A549 (cell line): ENCODE measurements around the gene RTN4RL2. TPM values are rescaled to one million over a fixed set of nuclear protein-coding genes. Genes with fewer than 3 reads are reported as not detected.

Source experiments
- ATAC-seq, 2 experiments: fragments of 200-7000 bp in 1 of 2; fragments of >200 bp in 1 of 2; cut with Nextera tagmentation in 1 of 2; cut with Tn5 transposase in 1 of 2; 3 replicates each; pipeline versions ENCODE4 v1.8.0 to v1.9.1; 2018 to 2020; ENCODE audit warnings: mild to moderate bottlenecking in 1 of 2, moderate library complexity in 1 of 2
- CTCF ChIA-PET: fragments of 300-600 bp; sonication (Branson Sonifier 250); formaldehyde crosslinking; extraction: SDS; loops from one replicate; lab custom pipeline; 2021; ENCODE audit warnings: antibody characterized with exemption, inconsistent platforms; lab: Yijun Ruan, JAX
- POLR2A ChIA-PET: fragments of 350-600 bp; formaldehyde crosslinking; extraction: SDS; loops from one replicate; lab custom pipeline; 2021; ENCODE audit warnings: antibody characterized with exemption, inconsistent platforms; lab: Yijun Ruan, JAX
- DNase-seq, 2 experiments: peaks; one replicate each; pipeline versions ENCODE4 v3.0.0 to v3.0.0-alpha.2; 2011 to 2016; ENCODE audit warnings: low read depth in 1 of 2, low spot score in 1 of 2
- FAIRE-seq: peaks from 2 replicates; lab custom pipeline; 2011; peaks lifted over from hg19 to GRCh38; lab: Jason Lieb, UNC
- H3K27ac ChIP-seq, 2 experiments: fragments of >200 bp; sonication (Bioruptor Twin); formaldehyde crosslinking; 3 replicates each; pipeline ENCODE4 v1.5.1; 2016 to 2017
- H3K4me1 ChIP-seq: fragments of >200 bp; sonication (Bioruptor Twin); formaldehyde crosslinking; 3 replicates; pipeline ENCODE4 v1.6.1; 2016
- H3K4me2 ChIP-seq: fragments of >200 bp; sonication (Bioruptor Twin); formaldehyde crosslinking; 3 replicates; pipeline ENCODE4 v1.6.1; 2016
- H3K4me3 ChIP-seq: fragments of >200 bp; sonication (Bioruptor Twin); formaldehyde crosslinking; 3 replicates; pipeline ENCODE4 v1.5.1; 2016
- H3K9me3 ChIP-seq: fragments of >200 bp; sonication (Bioruptor Twin); formaldehyde crosslinking; 3 replicates; pipeline ENCODE4 v1.6.1; 2016
- CBX8 ChIP-seq: fragments of 200-600 bp; sonication (generic); IDR thresholded peaks from 2 replicates; pipeline ENCODE4 v1.6.1; 2016
- CEBPB ChIP-seq, 2 experiments: fragments of >200 bp in 1 of 2; sonication (Bioruptor Twin) in 1 of 2; formaldehyde crosslinking in 1 of 2; IDR thresholded peaks; 2 replicates each; pipeline ENCODE4 v1.6.1; 2012 to 2016
- E2F6 ChIP-seq: IDR thresholded peaks from 2 replicates; pipeline ENCODE4 v1.6.1; 2012; ENCODE audit warnings: low read depth, borderline replicate concordance
- EHF ChIP-seq: fragments of 250-450 bp; sonication (Bioruptor Pico); IDR thresholded peaks from 2 replicates; pipeline ENCODE4 v1.5.0; 2020; ENCODE audit warnings: mild to moderate bottlenecking
- EHMT2 ChIP-seq: fragments of 200-600 bp; sonication (generic); IDR thresholded peaks from 2 replicates; pipeline ENCODE4 v1.6.1; 2016; ENCODE audit warnings: antibody characterized with exemption, low read depth, mild to moderate bottlenecking, moderate library complexity
- FOSB ChIP-seq: fragments of 250-450 bp; sonication (Bioruptor Pico); IDR thresholded peaks from 2 replicates; pipeline ENCODE4 v1.5.0; 2020; ENCODE audit warnings: mild to moderate bottlenecking, moderate library complexity
- FOSL2 ChIP-seq, 2 experiments: fragments of 450-650 bp in 1 of 2; fragments of >200 bp in 1 of 2; sonication (Bioruptor Twin) in 1 of 2; formaldehyde crosslinking; IDR thresholded peaks; 2 replicates each; pipeline versions ENCODE4 v1.5.0 to v1.6.1; 2016 to 2020; ENCODE audit warnings: mild to moderate bottlenecking in 1 of 2, moderate library complexity in 1 of 2
- FOXS1 ChIP-seq: fragments of 250-450 bp; sonication (Bioruptor Pico); IDR thresholded peaks from 2 replicates; pipeline ENCODE4 v1.5.0; 2020; ENCODE audit warnings: mild to moderate bottlenecking, moderate library complexity
- HES2 ChIP-seq: fragments of >200 bp; sonication (Bioruptor Twin); formaldehyde crosslinking; IDR thresholded peaks from 2 replicates; pipeline ENCODE4 v1.6.1; 2016
- HEYL ChIP-seq: fragments of 250-450 bp; sonication (Bioruptor Pico); IDR thresholded peaks from 2 replicates; pipeline ENCODE4 v1.8.0; 2021; ENCODE audit warnings: mild to moderate bottlenecking, moderate library complexity
- HMGXB4 ChIP-seq: fragments of 250-450 bp; sonication (Bioruptor Pico); IDR thresholded peaks from 2 replicates; pipeline ENCODE4 v1.5.0; 2021; ENCODE audit warnings: mild to moderate bottlenecking, moderate library complexity, borderline replicate concordance
- HOXA7 ChIP-seq: fragments of 250-450 bp; sonication (Bioruptor Pico); IDR thresholded peaks from 2 replicates; pipeline ENCODE4 v1.5.0; 2020; ENCODE audit warnings: mild to moderate bottlenecking, moderate library complexity
- HOXB5 ChIP-seq: fragments of 250-450 bp; sonication (Bioruptor Pico); IDR thresholded peaks from 2 replicates; pipeline ENCODE4 v1.5.0; 2020; ENCODE audit warnings: mild to moderate bottlenecking, moderate library complexity
- JUN ChIP-seq, 2 experiments: fragments of >200 bp; sonication (Bioruptor Twin); formaldehyde crosslinking; IDR thresholded peaks; 2 replicates in 1 of 2; 3 replicates in 1 of 2; pipeline ENCODE4 v1.6.1; 2016 to 2017
- JUNB ChIP-seq: fragments of >200 bp; sonication (Bioruptor Twin); formaldehyde crosslinking; IDR thresholded peaks from 2 replicates; pipeline ENCODE4 v1.6.1; 2016
- MAFK ChIP-seq: fragments of 450-650 bp; IDR thresholded peaks from 2 replicates; pipeline ENCODE4 v1.6.1; 2014; ENCODE audit not compliant: partially characterized antibody
- MYC ChIP-seq: IDR thresholded peaks from 2 replicates; pipeline ENCODE4 v1.6.1; 2012; ENCODE audit warnings: mild to moderate bottlenecking, inconsistent platforms, low read length, improper control_type of control experiment, borderline replicate concordance
- NPAS2 ChIP-seq: fragments of 250-450 bp; sonication (Bioruptor Pico); IDR thresholded peaks from 2 replicates; pipeline ENCODE4 v1.8.0; 2022; ENCODE audit warnings: mild to moderate bottlenecking, moderate library complexity, borderline replicate concordance
- PBX3 ChIP-seq: IDR thresholded peaks from 2 replicates; pipeline ENCODE4 v1.6.1; 2012
- POLR2A ChIP-seq: IDR thresholded peaks from 2 replicates; pipeline ENCODE4 v1.6.1; 2012; ENCODE audit warnings: mild to moderate bottlenecking, low read length
- POLR2AphosphoS2 ChIP-seq: conservative IDR thresholded peaks from 2 replicates; pipeline ENCODE4 v1.6.1; 2012; ENCODE audit warnings: low read length, improper control_type of control experiment, inconsistent platforms
- RCOR1 ChIP-seq: fragments of 150-350 bp; IDR thresholded peaks from 2 replicates; pipeline ENCODE4 v1.6.1; 2014; ENCODE audit warnings: antibody characterized with exemption, low read length, low read depth
- SMC3 ChIP-seq: fragments of >200 bp; sonication (Bioruptor Twin); formaldehyde crosslinking; IDR thresholded peaks from 3 replicates; pipeline ENCODE4 v1.6.1; 2018; ENCODE audit warnings: inconsistent platforms
- ZNF302 ChIP-seq: fragments of 250-450 bp; sonication (Bioruptor Pico); IDR thresholded peaks from 2 replicates; pipeline ENCODE4 v1.9.0; 2021; ENCODE audit warnings: inconsistent platforms, mild to moderate bottlenecking, moderate library complexity
- WGBS: methylation state at CpG from one replicate; pipeline ENCODE4 v1.1.6; 2017; ENCODE audit errors: missing lambda C conversion rate; 5-methylcytosine and 5-hydroxymethylcytosine counted together
- polyA plus RNA-seq, 4 experiments: library from polyadenylated mRNA; depleted of rRNA in 3 of 4; stranded (reverse); fragments of >200 nt; fragmentation: RNase III in 1 of 4; extraction: RNeasy Plus Mini Kit Qiagen cat#74134 plus additional on column Dnase treatment in 1 of 4; gene quantifications; 2 replicates in 3 of 4; 3 replicates in 1 of 4; pipeline ENCODE4 v1.2.3, GENCODE V29; 2011 to 2017
- TF ChIP-seq, protein P1 (sequence below): fragments of 150-350 bp; IDR thresholded peaks from 2 replicates; pipeline ENCODE4 v1.6.1; 2014; ENCODE audit warnings: low read depth, mild to moderate bottlenecking, low read length
- TF ChIP-seq, protein P2 (sequence below): fragments of 250-450 bp; sonication (Bioruptor Pico); IDR thresholded peaks from 2 replicates; pipeline ENCODE4 v1.5.0; 2020; ENCODE audit warnings: low read depth, mild to moderate bottlenecking, moderate library complexity

RTN4RL2 gene
- polyA plus RNA-seq, 2 of the 4 experiments (the other 2 are of a cell fraction), result 9.2 to 23.7 TPM

DNA sequence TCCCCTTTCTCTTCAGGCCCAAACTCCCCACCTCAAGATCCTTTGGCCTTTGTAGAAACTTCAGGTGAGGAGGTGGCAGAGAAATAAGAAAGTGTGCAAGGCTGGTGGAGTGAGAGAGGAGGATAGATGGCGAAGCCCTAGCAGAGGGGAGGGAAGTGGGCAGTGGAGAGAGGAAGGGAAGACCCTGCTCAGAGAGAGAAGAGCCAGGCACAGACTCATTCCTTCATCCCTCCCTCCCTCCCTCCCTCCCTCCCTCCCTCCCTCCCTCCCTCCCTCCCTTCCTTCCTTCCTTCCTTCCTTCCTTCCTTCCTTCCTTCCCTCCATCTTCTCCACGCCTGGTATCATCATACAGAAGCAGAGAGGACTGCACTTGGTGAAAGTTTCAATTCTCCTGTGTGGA lies 21.0 kb downstream of the RTN4RL2 start (continued):
- no peak for TF ChIP-seq HOXA7
- no peak for TF ChIP-seq HES2
- no peak for TF ChIP-seq NPAS2 (CRISPR knock-in tag)
- TF ChIP-seq CBX8, result no peak

GRCh38 chr11:57481915-57482781 lies 21.8 kb downstream of the RTN4RL2 start:
- Histone ChIP-seq H3K4me2 (peak overlapping the region; percentile 96), H3K4me1 (peaks cover 36% of the 10 kb centered on the region), H3K4me3 (peak overlapping the region; percentile 48), H3K27ac (peak overlapping the region; percentile 68 to 85), H3K9me3 (no peaks in the 10 kb centered on the region)
- CTCF ChIA-PET, result interaction anchor here (0.6 to 10.1 kb wide), 26 partner anchors 11 to 162 kb away, joined by 3 to 228 read pairs (median 4); partner anchors contain the start of genes RTN4RL2 and SLC43A1
- WGBS, result 69% methylated on average over 29 of the region's 44 CpGs
- TF ChIP-seq CEBPB (IDR thresholded peaks at IDR 0.05) (no peak), ZNF302 (no peak), PBX3 (no peak), FOXS1 (CRISPR knock-in tag) (no peak), HOXB5 (CRISPR knock-in tag) (no peak), HEYL (CRISPR knock-in tag) (no peak), JUNB (no peak), JUN (IDR thresholded peaks at IDR 0.05) (no peak), HOXA7 (no peak), RCOR1 (no peak)
- ATAC-seq (no peak), FAIRE-seq (no peak), DNase-seq (no peak)
- POLR2A ChIA-PET, result no interaction called here

DNA sequence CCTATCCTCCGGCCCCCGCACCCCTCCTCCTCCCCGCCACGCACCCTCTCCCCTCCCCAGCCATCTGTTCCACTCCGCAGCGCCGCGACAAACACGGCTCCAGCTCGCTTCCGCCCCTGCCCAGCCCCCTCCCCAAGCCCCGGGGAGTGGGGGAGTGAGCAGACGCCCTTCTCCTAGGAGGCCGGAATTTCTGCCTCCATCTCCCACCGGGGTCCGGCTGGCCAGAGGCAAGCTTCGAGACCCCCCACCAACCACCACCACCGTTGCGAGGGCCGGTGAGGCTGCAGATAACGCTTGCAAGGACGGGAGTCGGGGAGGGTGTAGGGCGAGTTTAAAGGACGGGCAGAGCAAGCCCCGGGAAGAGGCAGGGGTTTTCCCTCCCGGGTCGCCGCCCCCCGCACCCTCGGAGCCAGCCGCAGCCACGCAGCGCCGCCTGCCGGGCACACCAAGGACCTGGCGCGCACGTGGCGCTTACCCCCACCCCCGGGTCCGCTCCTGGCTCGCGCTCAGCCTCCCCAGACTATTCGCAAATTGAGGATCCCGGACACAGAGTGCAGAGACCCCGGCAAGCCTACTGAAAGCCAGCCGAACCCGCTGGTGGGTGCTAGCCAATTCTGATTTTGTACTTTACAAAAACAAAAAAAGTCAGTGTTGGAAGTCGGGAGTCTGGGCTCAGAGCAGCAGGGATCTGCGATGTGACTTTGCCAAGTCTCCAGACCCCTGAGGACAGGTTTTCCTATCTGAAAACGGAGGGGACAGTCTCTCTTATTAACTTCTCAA lies 22.6 kb downstream of the RTN4RL2 start:
- FAIRE-seq, result no peak
- peak overlapping the region; percentile 68 to 85 for H3K27ac ChIP-seq
- H3K9me3 ChIP-seq, result no peaks in the 10 kb centered on the region
- ChIA-PET POLR2A (no interaction called here), CTCF (interaction anchor here (0.6 to 10.1 kb wide), 35 partner anchors 12 to 161 kb away, joined by 3 to 228 read pairs (median 3); partner anchors contain the start of genes RTN4RL2 and SLC43A1)
- peaks cover 27% of the 10 kb centered on the region for H3K4me1 ChIP-seq
- H3K4me3 ChIP-seq, result peak overlapping the region; percentile 48
- H3K4me2 ChIP-seq, result peak overlapping the region; percentile 96
- WGBS, result 21% methylated on average over 16 of the region's 52 CpGs
- peak; percentile 33 to 62; a peak in 3 of 6 replicates for ATAC-seq
- DNase-seq, result peak; percentile 44 to 72
- TF ChIP-seq POLR2AphosphoS2, result no peak
- TF ChIP-seq EHF (CRISPR knock-in tag), result no peak
- TF ChIP-seq POLR2A, result no peak
- TF ChIP-seq MAFK, result no peak
- TF ChIP-seq FOSL2 (IDR thresholded peaks at IDR 0.05), result no peak
- TF ChIP-seq FOSL2 (CRISPR knock-in tag; IDR thresholded peaks at IDR 0.05), result no peak
- TF ChIP-seq SMC3, result peak; percentile 79
- no peak for TF ChIP-seq EHMT2
- peak; percentile 52; the same call in 1 of the 2 replicates for TF ChIP-seq E2F6
- TF ChIP-seq, protein P1, sequence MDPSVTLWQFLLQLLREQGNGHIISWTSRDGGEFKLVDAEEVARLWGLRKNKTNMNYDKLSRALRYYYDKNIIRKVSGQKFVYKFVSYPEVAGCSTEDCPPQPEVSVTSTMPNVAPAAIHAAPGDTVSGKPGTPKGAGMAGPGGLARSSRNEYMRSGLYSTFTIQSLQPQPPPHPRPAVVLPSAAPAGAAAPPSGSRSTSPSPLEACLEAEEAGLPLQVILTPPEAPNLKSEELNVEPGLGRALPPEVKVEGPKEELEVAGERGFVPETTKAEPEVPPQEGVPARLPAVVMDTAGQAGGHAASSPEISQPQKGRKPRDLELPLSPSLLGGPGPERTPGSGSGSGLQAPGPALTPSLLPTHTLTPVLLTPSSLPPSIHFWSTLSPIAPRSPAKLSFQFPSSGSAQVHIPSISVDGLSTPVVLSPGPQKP, result no peak
- TF ChIP-seq HEYL (CRISPR knock-in tag), result no peak
- TF ChIP-seq FOSB (CRISPR knock-in tag), result no peak
- TF ChIP-seq MYC, result peak; percentile 96
- TF ChIP-seq, protein P2, sequence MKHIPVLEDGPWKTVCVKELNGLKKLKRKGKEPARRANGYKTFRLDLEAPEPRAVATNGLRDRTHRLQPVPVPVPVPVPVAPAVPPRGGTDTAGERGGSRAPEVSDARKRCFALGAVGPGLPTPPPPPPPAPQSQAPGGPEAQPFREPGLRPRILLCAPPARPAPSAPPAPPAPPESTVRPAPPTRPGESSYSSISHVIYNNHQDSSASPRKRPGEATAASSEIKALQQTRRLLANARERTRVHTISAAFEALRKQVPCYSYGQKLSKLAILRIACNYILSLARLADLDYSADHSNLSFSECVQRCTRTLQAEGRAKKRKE (CRISPR knock-in tag), result no peak
- no peak for TF ChIP-seq HMGXB4 (CRISPR knock-in tag)
